GM23248 (cell line): Measurements from ENCODE around the gene KIF17. TPM values are rescaled to one million over a fixed set of nuclear protein-coding genes. Genes with fewer than 3 reads are reported as not detected.

Experiments used
- DNase-seq: peaks from one replicate; pipeline ENCODE4 v3.0.0-alpha.2; 2015
- H2AFZ ChIP-seq: fragments of 200-600 bp; sonication (generic); 2 replicates; pipeline ENCODE4 v1.6.1; 2016; ENCODE audit warnings: antibody characterized with exemption
- H3F3A ChIP-seq: fragments of 200-600 bp; sonication (generic); 2 replicates; pipeline ENCODE4 v1.6.1; 2016; ENCODE audit warnings: mild to moderate bottlenecking, antibody characterized with exemption, mixed run types; ENCODE audit not compliant: insufficient read depth
- H3K27ac ChIP-seq: fragments of 200-600 bp; sonication (generic); 2 replicates; pipeline ENCODE4 v1.5.1; 2016; ENCODE audit warnings: mild to moderate bottlenecking
- H3K27me3 ChIP-seq: fragments of 200-600 bp; sonication (generic); replicated peaks from 2 replicates; pipeline ENCODE4 v1.6.1; 2016; ENCODE audit warnings: mild to moderate bottlenecking; ENCODE audit not compliant: insufficient read depth
- H3K36me3 ChIP-seq: fragments of 200-600 bp; sonication (generic); 2 replicates; pipeline ENCODE4 v1.6.1; 2016; ENCODE audit warnings: low read depth, mild to moderate bottlenecking
- H3K4me1 ChIP-seq: fragments of 200-600 bp; sonication (generic); 2 replicates; pipeline ENCODE4 v1.6.1; 2016; ENCODE audit warnings: mild to moderate bottlenecking; ENCODE audit not compliant: insufficient read depth
- H3K4me2 ChIP-seq: fragments of 200-600 bp; sonication (generic); one replicate; pipeline ENCODE4 v1.6.1; 2016; ENCODE audit warnings: mild to moderate bottlenecking; ENCODE audit not compliant: unreplicated experiment
- H3K4me3 ChIP-seq: fragments of 200-600 bp; sonication (generic); 2 replicates; pipeline ENCODE4 v1.5.1; 2016; ENCODE audit warnings: mild to moderate bottlenecking
- H3K79me2 ChIP-seq: fragments of 200-600 bp; sonication (generic); 2 replicates; pipeline ENCODE4 v1.6.1; 2016; ENCODE audit warnings: mild to moderate bottlenecking; ENCODE audit not compliant: insufficient read depth
- H3K9ac ChIP-seq: fragments of 200-600 bp; sonication (generic); 2 replicates; pipeline ENCODE4 v1.6.1; 2016; ENCODE audit warnings: mild to moderate bottlenecking
- H3K9me2 ChIP-seq: fragments of 200-600 bp; sonication (generic); 2 replicates; pipeline ENCODE4 v1.6.1; 2016; ENCODE audit warnings: mixed run types, mild to moderate bottlenecking, moderate library complexity; ENCODE audit not compliant: insufficient read depth
- H3K9me3 ChIP-seq: fragments of 200-600 bp; sonication (generic); one replicate; pipeline ENCODE4 v1.6.1; 2017; ENCODE audit warnings: low read depth
- H4K20me1 ChIP-seq: fragments of 200-600 bp; sonication (generic); 2 replicates; pipeline ENCODE4 v1.6.0; 2016; ENCODE audit not compliant: insufficient read depth
- EZH2 ChIP-seq: fragments of 200-600 bp; sonication (generic); IDR thresholded peaks from 2 replicates; pipeline ENCODE4 v1.6.1; 2018; ENCODE audit warnings: antibody characterized with exemption, mild to moderate bottlenecking; ENCODE audit not compliant: insufficient read depth, poor library complexity, severe bottlenecking
- EZH2phosphoT487 ChIP-seq: fragments of 200-600 bp; sonication (generic); IDR thresholded peaks from 2 replicates; pipeline ENCODE4 v1.6.1; 2018; ENCODE audit warnings: antibody characterized with exemption, moderate library complexity, mild to moderate bottlenecking, low read depth; ENCODE audit not compliant: insufficient read depth
- WGBS, 2 experiments: methylation state at CpG; one replicate each; pipeline ENCODE4 v1.1.6; 2015 to 2017; ENCODE audit warnings: low lambda C conversion rate in 2 of 2, low coverage in 1 of 2; ENCODE audit errors: missing lambda C conversion rate in 2 of 2; 5-methylcytosine and 5-hydroxymethylcytosine counted together
- in situ Hi-C: fragments of 300-500 bp; cut with MboI; formaldehyde crosslinking; loops from 2 replicates; pipeline ENCODE4 v1.15.0; 2020
- polyA plus RNA-seq: library from polyadenylated mRNA; unstranded; fragments of >200 nt; fragmentation: Nextera tagmentation; extraction: Ambion mirVana; gene quantifications from 2 replicates; pipeline ENCODE4 v1.2.1, GENCODE V29; 2016
- total RNA-seq: library from RNA; depleted of rRNA; stranded (reverse); fragments of >200 nt; shearing (Covaris generic); gene quantifications from 2 replicates; pipeline ENCODE4 v1.2.3, GENCODE V29; 2014

The KIF17 gene
- total and polyA plus RNA-seq, 2 experiments from 2014 or later = 0.11 to 0.31 TPM

- WGBS, 2 experiments = 89 to 98% methylated on average over 4 of the region's 4 CpGs
- no peak overlapping the region for H3K9ac ChIP-seq
- H3K27ac ChIP-seq = no peak overlapping the region
- no peaks in the 10 kb centered on the region for H4K20me1 ChIP-seq
- H3K4me2 ChIP-seq = no peak overlapping the region
- no peaks in the 10 kb centered on the region for H3K9me3 ChIP-seq
- H3K36me3 ChIP-seq = no peaks in the 10 kb centered on the region
- H3K79me2 ChIP-seq = no peaks in the 10 kb centered on the region
- peaks cover 9% of the 10 kb centered on the region for H3K4me1 ChIP-seq
- no peaks in the 10 kb centered on the region for H3K9me2 ChIP-seq
- TF ChIP-seq EZH2 (no peak), EZH2phosphoT487 (no peak)
- H3F3A ChIP-seq = no peaks in the 10 kb centered on the region
- H3K4me3 ChIP-seq = no peak overlapping the region
- in situ Hi-C loops = no loop called here
- H3K27me3 ChIP-seq = no peaks in the 10 kb centered on the region
- no peak for DNase-seq
- H2AFZ ChIP-seq = no peak overlapping the region
Observed at GRCh38 chr1:20703124-20703756, 14.6 kb downstream of the KIF17 start.

GRCh38 chr1:20702416-20702815, 15.4 kb downstream of the KIF17 start:
- Histone ChIP-seq H3K9me3 (no peaks in the 10 kb centered on the region), H3K27me3 (no peaks in the 10 kb centered on the region), H3K4me1 (peaks cover 17% of the 10 kb centered on the region), H4K20me1 (no peaks in the 10 kb centered on the region), H3F3A (no peaks in the 10 kb centered on the region), H3K9ac (no peak overlapping the region), H2AFZ (no peak overlapping the region), H3K79me2 (no peaks in the 10 kb centered on the region), H3K27ac (no peak overlapping the region), H3K36me3 (no peaks in the 10 kb centered on the region), H3K9me2 (no peaks in the 10 kb centered on the region), H3K4me2 (no peak overlapping the region), H3K4me3 (no peak overlapping the region)
- TF ChIP-seq EZH2phosphoT487 (no peak), EZH2 (no peak)
- in situ Hi-C loops = no loop called here
- DNase-seq = peak; percentile 46
- WGBS, 2 experiments = 82 to 100% methylated on average over 1 of the region's 1 CpG

GRCh38 chr1:20701847-20702246, 16.0 kb downstream of the KIF17 start:
- H2AFZ ChIP-seq = no peak overlapping the region
- H3K27ac ChIP-seq = no peak overlapping the region
- H4K20me1 ChIP-seq = no peaks in the 10 kb centered on the region
- no peak for DNase-seq
- in situ Hi-C loops = no loop called here
- H3K79me2 ChIP-seq = no peaks in the 10 kb centered on the region
- no peaks in the 10 kb centered on the region for H3K36me3 ChIP-seq
- no peaks in the 10 kb centered on the region for H3F3A ChIP-seq
- no peaks in the 10 kb centered on the region for H3K9me3 ChIP-seq
- no peaks in the 10 kb centered on the region for H3K9me2 ChIP-seq
- no peaks in the 10 kb centered on the region for H3K27me3 ChIP-seq
- no peak overlapping the region for H3K4me2 ChIP-seq
- TF ChIP-seq EZH2phosphoT487 (no peak), EZH2 (no peak)
- WGBS, 2 experiments = 78 to 86% methylated on average over 5 of the region's 5 CpGs
- H3K9ac ChIP-seq = no peak overlapping the region
- H3K4me3 ChIP-seq = no peak overlapping the region
- H3K4me1 ChIP-seq = peaks cover 22% of the 10 kb centered on the region

GRCh38 chr1:20701446-20701845, 16.4 kb downstream of the KIF17 start:
- in situ Hi-C loops = no loop called here

More at GRCh38 chr1:20701446-20701845, 16.4 kb downstream of the KIF17 start:
- Histone ChIP-seq H3K4me3 (no peak overlapping the region), H2AFZ (no peak overlapping the region), H3K36me3 (no peaks in the 10 kb centered on the region), H3K79me2 (no peaks in the 10 kb centered on the region), H3K9ac (no peak overlapping the region), H3K27me3 (no peaks in the 10 kb centered on the region), H3K27ac (no peak overlapping the region), H3K4me2 (no peak overlapping the region), H3K9me2 (no peaks in the 10 kb centered on the region), H3F3A (no peaks in the 10 kb centered on the region), H3K4me1 (peaks cover 22% of the 10 kb centered on the region), H3K9me3 (no peaks in the 10 kb centered on the region), H4K20me1 (no peaks in the 10 kb centered on the region)
- DNase-seq = no peak
- TF ChIP-seq EZH2 (no peak), EZH2phosphoT487 (no peak)
- 77 to 79% methylated on average over 9 of the region's 9 CpGs for WGBS, 2 experiments
